ENCODE measurements around the gene TAS2R46.

DNA sequence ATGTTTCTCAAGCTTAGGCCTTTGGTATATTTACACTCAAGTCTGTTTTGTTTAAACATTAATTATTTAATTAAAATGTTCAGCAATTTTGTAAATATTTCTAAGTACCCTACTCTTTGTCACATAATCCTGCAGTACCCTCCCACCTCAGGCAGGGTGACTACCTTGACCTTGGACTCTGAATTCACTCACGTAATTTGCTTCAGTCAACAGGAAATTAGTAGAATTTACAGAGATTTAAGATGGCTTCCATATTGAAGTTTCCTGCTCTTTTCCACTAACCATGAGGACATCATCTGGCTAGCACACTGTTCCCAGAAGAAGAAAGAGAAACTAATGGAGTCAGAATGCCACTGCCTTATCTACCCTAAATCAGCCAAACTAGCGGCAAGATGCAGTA lies 38.7 kb downstream of the TAS2R46 start:
- TF ChIP-seq POLR2A (IDR thresholded peaks at IDR 0.05; ENCODE audit: low read length) = no peak
- TF ChIP-seq GATA1 (IDR thresholded peaks at IDR 0.05; ENCODE audit: low read depth, low read length) = no peak
